ENCODE results near the gene ZNF616.

Gene ZNF616

DNA sequence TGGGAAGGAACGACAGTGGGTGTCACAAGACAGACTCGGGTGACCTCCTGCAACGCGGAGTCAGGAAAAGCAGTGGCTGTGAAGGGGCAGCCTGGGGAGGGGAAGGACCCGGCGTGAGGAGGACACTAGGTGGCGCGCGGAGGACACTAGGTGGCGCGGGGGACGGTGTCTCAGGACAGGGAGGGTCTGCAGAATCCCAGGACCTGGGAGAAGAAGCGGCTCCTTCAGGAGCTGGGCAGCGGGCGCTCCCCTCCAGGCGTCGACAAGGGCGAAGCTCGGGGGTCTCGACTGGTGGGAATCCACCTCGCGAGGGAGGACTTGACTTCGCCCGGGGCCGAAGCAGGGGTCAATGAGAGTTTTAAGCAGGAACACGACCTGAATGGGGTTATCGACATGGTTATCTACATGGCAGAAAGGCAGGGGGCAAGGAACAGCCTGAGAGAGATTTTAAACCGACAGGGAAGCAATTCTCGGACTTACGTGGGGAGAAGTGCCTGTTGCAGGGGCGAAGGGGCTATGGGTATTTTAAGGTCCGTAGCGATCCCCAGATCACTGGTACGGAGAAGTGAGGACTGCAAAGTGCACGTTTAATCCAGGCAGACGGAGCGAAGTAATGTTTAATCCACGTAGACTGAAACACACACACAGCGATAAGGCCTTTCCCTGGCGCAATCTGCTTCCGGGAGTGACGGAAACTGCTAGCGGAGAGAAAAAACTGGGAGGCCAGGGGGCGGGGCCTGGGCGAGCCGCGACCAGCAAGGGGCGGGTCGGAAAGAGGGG lies at the start of gene ZNF616:
ZNF616 (minus strand) TSS at position 687 of the 780 bp plus-strand sequence. CDS start 9,426 bp downstream, outside the sequence.
- TF ChIP-seq, protein P1, sequence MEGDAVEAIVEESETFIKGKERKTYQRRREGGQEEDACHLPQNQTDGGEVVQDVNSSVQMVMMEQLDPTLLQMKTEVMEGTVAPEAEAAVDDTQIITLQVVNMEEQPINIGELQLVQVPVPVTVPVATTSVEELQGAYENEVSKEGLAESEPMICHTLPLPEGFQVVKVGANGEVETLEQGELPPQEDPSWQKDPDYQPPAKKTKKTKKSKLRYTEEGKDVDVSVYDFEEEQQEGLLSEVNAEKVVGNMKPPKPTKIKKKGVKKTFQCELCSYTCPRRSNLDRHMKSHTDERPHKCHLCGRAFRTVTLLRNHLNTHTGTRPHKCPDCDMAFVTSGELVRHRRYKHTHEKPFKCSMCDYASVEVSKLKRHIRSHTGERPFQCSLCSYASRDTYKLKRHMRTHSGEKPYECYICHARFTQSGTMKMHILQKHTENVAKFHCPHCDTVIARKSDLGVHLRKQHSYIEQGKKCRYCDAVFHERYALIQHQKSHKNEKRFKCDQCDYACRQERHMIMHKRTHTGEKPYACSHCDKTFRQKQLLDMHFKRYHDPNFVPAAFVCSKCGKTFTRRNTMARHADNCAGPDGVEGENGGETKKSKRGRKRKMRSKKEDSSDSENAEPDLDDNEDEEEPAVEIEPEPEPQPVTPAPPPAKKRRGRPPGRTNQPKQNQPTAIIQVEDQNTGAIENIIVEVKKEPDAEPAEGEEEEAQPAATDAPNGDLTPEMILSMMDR (conservative IDR thresholded peaks at IDR 0.05): peak; percentile 95
- peak within 1 kb of the TSS; percentile 99 for H3K27ac ChIP-seq

DNA sequence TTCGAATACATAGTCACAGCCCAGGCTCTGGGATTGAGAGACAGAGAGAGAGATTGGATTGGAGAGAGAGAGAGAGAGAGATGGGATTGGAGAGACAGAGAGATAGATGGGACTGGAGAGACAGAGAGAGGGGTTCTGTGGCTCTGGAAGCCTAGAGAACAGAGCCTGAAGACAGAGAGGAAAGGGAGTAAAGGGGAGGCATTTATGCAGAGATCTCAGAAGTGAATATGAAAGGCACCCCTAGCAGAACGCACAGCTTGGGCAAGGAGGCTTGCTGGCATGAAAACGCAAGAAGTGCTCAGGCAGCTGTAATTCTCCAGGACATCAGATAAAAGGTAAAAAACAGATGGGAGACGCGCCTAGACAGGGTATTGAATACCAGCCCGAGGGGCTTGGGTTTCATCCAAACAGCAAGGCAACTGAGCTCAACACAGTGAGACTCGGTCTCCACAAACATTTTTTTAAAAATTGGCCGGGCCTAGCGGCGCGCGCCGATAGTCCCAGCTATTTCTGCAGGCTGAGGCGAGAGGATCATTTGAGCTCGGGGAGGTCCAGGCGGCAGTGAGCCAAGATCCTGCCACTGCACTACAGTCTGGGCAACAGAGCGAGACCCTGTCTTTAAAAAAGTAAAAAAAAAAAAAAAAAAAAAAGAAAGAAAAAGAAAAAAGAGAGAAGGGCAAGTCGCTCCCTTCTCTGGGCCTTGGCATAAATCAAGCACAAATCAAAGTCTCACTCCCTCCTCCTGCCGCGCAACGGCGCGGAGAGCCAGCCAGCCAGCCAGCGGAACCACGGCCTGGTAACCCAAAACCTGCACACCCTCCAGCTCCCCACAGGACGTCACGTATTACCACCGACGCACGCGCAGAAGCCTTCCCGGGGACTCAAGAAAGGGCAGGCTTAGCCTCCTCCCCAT lies 49.3 kb upstream of the ZNF616 start:
- TF ChIP-seq, protein P1 (conservative IDR thresholded peaks at IDR 0.05): no peak
- H3K27ac ChIP-seq: peak overlapping the region; percentile 99

DNA sequence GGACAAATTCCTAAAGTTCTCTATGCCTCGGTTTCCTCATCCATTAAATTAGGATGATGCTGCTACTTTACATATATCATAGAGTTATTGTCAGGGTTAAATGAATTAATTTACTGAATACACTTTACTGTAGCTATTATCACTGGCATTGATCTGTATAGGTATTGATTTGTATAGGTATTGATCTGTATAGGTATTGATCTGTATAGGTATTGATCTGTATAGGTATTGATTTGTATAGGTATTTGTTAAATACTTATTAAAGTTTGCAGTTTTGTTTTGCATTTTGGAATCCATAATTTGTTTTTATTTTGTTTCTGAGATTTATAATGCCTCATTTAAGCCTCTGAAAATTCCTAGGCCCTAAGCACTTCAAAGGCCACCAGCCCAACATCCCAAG lies 47.7 kb upstream of the ZNF616 start:
- H3K27ac ChIP-seq: peak overlapping the region; percentile 99
- TF ChIP-seq, protein P1 (conservative IDR thresholded peaks at IDR 0.05): no peak

DNA sequence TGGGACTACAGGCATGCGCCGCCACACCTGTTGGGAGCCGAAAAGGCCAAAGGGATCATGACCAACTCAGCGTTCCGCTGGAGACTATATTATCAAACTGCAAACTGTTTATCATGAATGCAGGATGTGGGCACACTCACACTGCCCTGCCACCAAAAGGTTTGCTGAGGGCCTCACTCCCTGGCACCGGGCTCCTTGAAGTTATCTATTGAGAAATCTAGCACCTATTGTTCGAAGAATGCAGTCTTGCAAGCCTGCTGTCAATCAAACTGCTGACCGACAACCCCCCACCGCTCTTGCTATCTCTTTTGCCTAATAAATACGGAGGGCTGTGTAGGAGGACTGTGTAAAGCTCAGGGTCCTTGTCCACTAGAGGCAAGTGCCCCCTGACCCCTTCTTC lies 36.8 kb upstream of the ZNF616 start:
- TF ChIP-seq, protein P1 (conservative IDR thresholded peaks at IDR 0.05): no peak
- no peak overlapping the region for H3K27ac ChIP-seq

DNA sequence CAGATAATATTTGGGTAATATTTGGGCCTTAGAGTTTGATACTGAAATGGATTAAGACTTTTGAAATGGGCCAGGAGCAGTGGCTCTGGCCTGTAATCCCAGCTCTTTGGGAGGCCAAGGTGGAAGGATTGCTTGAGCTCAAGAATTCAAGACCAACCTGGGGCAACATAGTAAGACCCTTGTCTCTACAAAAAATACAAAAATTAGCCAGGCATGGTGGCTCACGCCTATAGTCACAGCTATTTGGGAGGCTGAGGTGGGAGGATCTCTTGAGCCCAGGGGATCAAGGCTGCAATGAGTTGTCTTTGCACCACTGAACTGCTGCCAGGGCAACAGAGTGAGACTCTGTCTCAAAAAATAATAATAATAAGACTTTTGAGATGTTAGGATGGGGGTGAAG lies 32.6 kb upstream of the ZNF616 start:
- peak overlapping the region; percentile 80 for H3K27ac ChIP-seq
- TF ChIP-seq, protein P1 (conservative IDR thresholded peaks at IDR 0.05): no peak

DNA sequence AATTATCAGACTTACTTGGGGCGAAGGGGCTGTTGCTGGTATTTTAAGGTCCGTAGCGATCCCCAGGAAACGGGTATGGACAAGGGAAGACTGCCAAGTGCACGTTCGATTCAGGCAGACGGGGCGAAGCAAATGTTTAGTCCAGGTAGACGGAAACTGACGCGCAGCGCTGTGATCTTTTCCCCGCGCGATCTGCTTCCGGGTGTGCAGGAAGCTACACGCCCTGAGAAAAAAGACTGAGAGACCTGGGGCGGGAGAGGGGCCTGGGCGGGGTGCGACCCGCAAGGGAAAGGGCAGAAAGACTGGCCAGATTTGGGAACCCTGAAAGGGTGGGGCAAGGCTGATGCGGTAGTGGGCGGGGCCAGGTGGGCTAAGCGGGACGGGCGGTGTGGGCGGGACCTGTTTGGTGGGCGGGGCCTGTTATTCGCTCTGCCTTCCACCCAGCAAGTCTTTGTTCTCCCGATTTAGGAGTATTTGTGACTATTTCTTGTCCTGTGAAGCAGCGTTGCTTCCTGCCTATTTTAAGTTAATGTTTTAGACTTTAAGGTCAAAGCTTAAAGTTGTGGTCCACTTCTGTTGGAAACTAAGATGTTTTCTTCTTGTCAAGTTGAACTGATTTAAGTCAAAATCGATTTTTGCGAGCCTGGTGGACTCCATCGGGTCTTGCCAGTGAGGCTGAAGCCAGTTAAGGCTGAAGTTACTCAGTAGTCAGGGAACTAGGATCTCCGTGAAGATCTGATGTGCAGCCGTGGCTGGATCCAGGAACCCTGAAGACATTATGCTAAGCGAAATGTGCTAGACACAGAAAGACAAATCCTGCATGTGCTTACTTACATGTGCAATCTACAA lies 31.8 kb upstream of the ZNF616 start, which contains the start of gene ZNF836:
ZNF836 (minus strand) TSS at position 301 of the 849 bp plus-strand sequence. CDS start 3,549 bp downstream, outside the sequence.
- peak within 1 kb of the TSS; percentile 80 for H3K27ac ChIP-seq
- TF ChIP-seq, protein P1 (conservative IDR thresholded peaks at IDR 0.05): no peak
